GM18511 (cell line): ENCODE results near the gene KRTAP10-11.
"Not testable (repeated sequence)": the region's sequence is repeated elsewhere in the genome, so short reads cannot be mapped to it uniquely, and the experiment has no call there.

ENCODE experiments used
- ATAC-seq: cut with Tn5 transposase; IDR thresholded peaks from one replicate; pipeline ENCODE4 v1.9.1; 2021; ENCODE audit warnings: mild to moderate bottlenecking, moderate library complexity; ENCODE audit not compliant: unreplicated experiment

The KRTAP10-11 gene

DNA sequence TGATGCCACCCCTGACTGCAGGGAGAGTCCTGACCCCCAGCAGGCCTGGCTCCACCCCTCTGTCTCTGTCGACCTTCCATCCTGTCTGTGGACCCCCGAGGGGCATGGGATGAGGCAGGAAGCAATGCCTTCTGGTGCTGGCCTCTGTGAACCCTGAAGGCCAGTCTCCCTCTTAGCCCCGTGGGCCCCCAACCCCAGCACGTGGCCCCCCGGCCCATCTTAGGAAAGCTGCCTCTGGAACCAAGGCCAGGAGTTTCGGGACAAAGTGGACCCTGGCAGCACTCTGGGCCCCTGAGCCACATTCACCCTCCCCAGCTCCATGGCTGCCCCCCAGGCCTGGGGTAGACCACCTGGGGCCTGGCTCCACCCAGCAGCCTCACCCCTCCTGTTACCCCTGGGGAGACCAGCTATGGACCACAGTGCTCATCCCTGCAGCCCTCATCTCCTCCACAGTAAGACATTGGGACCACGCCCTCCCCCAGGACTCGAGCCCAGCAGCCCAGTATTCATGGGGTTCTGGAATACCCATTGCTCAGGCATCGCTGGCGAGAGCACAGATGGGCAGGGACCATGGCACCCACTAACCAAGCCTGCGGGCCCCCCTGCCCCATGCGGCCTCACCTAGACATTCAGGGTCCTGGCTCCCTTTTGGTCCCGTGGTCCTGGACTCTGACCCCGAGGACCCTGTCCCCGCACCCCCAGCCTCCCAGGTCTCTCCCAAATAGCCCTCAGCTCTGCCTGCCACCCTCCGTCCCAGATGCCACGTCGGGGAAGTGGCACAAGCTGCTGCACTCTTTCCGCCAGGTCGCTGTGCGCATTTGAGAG, 7.5 kb upstream of the KRTAP10-11 start:
- ATAC-seq, result not testable (repeated sequence)

DNA sequence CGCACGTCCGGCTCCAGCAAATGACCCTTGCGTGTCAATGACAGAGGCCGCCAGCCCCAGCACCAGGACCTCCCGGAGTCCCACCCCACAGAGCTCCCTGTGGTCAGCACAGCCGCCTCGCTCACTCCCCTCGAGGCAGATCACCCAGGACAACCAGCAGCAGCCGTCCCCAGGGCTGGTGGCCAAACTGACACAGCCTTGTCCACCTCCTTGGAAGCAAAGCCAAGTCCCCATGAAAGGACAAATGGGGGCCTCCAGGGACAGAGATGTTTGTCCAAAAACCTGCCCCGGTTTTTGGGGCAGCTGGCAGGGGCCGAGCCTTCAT, 6.9 kb upstream of the KRTAP10-11 start:
- ATAC-seq, result no peak

DNA sequence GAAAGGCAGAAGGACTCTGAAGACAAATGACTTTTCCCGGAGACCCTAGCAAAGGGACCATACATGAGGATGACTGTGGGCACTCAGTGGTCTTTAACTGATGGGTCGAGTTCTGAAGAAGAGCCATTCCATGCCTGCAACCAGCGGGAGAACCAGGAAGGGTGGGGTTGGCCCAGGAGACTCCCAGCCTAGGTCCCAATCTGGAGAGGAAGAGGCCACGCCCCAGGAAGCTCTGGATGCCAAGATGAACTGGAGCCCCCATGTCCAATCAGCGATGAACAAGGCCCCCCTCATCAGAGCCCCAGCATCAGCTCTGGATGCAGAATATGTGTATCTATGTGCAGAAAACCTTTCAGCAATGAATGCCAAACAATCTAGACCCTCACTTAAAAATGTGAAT, 5.5 kb upstream of the KRTAP10-11 start:
- no peak for ATAC-seq

DNA sequence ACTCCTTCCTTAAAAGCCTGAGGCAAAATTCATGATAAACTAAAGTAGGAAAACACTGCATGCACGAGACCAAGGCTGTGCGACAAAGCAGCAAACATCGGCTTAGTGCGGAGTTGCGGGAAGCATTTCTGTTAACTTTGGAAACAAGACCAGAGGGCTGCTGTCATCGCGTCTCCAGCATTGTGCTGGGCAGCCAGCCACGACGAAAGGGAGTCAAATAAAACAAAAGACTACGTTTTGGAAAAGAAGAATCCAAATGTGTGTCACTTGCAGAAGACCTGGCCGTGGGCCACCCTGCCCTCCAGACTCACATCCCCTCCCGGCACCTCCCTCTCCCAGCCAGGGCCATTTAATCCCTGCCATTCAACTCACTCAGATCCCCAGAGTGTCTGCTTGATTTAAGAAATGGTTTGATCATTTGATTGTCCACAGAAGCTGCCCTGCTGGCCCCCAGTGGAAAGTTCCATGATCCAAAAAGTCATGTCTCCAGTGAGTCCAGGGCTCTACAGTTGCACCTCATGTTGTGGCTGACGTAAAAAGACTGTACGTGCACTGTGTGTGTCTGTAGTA, 2.4 kb upstream of the KRTAP10-11 start:
- ATAC-seq, result no peak

DNA sequence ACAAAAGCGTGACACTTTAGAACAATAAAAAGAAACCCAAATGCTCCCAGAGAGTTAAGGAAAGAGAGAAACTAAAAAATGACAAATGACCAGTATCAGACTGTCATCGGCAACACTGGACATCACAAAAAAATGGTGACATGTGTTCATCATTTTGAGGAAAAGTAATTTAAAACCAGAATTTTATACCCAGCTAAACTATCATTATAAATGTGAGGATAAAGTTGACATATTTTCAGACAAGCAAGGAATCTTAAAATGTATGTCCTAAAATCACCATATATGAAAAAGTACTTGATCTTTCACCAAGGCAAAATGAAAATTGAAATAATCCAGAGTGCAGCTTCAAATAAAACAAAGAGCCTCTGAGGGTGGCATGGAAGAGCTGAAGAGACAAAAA, 1.3 kb upstream of the KRTAP10-11 start:
- ATAC-seq, result no peak

DNA sequence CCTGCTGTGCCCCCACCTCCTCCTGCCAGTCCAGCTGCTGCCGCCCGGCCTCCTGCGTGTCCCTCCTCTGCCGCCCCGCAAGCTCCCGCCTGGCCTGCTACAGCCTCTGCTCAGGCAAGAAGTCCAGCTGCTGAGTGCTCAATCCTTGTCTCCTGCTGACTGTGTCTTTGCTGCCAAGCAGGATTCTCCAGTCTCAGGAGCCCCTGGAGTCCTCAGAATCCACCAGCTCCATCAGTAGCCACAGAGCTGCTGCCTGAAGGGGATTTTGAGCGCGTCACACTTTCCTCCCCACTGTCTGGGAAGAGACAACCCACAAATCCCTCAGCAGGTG, 973 bp downstream of the KRTAP10-11 start:
- no peak for ATAC-seq

DNA sequence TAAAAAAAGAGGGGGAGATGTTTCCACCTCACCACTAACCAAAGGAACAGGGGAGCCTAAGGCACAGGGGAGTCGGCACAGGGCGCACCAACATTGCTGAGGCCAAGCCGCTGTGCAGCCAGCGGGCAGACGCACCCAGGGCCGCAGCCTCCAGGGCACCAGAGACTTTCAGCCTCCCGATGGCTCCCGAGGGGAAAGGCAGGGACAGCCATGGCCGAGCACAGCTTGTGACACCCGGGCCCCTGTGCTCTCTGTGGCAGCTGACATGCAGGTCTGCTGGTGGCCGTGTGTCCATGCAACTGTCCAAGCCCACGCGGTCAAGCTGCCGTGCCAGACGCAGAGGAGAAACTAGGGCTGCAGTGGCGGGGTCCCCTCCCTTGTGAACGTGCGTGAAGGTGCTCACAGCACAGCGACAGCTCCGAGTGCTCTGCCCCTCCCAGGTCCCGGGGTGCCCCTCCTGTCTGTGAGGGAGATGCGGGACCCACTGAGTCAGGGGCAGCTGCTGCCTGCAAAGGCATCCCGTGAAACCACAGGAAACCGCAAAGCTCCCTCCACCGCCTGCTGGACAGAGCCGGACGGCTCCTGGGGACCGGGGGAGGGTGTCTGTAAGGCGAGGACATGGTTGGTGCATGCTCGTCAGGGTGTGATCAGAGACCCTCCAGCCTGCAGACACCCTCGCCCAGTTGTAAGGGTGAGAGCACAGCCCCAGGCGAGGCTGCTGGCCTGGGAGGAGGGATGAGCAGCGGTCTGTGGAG, 2.5 kb downstream of the KRTAP10-11 start:
- no peak for ATAC-seq

DNA sequence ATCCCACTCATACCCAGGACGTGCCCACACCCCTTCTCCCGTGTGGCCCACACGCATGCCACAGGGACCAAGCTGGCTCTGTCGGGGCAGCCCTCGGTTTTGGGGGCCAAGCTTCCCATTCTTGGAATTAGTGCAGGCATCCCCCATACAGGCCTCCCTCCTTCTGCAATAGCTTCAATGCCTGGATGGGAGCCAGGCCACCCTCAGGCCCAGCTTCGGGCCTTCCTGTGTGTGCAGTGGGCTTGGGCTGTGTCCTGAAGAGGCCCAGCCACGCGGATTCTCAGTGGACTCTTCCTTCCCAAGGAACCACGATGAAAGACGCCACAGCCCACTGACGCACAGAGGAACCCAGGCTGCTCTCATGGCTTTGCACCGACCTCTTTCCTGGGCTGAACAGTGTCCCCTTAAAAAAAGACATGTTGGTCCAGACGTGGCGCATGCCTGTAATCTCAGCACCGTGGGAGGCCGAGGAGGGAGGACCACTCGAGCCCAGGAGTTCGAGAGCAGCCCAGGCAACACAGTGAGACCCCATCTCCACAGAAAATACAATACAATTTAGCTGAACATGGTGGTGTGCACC, 3.4 kb downstream of the KRTAP10-11 start:
- no peak for ATAC-seq

DNA sequence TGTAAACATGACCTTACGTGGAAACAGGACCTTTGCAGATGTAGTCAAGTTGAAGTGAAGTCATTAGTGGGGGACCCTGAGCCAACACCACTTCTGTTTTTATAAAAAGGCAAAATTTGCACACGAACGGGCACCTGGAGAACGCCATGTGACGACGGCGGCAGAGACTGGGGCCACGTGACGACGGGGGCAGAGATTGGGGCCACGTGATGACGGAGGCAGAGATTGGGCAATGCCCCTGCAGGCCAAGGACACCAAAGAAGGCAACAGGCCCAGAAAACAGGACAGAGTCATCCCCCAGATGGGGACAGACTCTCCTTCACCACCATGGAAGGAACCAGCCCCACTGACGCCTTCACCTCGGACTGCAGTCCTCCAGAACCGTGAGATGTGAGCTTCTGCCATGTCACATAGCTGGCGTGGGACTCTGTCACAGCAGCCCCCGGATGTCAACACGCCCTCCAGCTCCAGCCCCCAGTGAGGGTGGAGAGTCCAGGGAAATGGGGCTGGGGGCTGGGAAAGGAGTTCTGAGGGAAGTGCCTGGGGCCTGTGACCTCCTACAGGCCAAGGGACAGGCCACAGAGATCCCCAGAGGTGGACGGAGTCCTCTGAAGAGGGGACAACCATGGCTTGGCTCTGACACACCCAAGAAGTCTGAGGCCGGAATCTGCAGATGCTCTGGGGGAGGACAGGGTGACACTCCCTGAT, 4.2 kb downstream of the KRTAP10-11 start:
- ATAC-seq, result no peak

DNA sequence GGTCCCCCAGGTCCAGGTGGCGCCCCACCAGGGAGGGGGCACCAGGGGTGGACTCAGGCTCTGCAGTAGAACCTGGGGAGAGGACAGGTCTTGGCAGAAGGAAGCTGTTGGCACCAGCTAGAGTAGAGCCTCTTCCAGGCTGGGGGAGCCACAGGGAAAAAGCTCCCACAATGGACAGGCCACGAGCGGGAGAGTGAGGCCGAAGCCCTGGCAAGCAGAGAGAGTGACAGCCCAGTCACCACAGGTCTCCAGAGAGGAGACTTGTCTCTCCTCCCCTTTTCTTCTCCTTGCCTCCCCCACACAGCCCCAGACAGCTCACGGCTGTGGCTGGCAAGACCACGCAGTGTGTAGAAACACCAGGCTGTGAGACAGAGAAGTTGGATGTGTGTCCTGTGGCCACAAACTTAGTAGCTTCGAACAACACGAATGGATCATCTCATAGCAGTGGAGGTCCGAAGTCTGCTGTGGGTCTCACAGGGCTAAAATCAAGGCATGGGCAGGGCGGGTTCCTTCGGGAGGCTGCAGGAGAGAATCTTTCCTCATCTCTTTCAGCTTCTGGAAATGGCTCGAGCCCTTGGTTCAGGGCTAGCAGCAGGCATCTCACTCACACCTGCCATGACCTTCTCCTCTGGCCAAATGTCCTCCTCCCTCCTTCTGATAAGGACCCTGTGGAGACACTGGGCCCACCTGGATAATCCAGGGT, 4.9 kb downstream of the KRTAP10-11 start:
- ATAC-seq, result no peak

DNA sequence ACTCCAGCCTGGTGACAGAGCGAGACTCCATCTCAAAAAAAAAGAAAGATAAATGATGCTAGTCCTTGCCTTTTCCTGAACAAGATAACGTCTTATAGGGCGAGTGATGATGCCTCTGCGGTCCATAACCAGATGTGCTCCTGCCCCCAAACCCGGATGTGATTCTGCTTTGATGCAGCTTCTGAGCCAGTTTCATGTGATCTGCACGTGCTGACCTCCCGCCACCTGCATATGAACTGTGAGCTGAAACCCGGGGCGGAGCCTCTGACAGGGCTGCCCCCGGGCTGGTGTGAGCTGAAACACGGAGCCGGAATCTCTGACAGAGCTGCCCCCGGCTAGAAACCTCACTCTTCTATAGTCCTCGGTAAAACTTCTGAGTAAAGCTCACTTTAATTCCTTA, 6.9 kb downstream of the KRTAP10-11 start:
- ATAC-seq, result no peak

DNA sequence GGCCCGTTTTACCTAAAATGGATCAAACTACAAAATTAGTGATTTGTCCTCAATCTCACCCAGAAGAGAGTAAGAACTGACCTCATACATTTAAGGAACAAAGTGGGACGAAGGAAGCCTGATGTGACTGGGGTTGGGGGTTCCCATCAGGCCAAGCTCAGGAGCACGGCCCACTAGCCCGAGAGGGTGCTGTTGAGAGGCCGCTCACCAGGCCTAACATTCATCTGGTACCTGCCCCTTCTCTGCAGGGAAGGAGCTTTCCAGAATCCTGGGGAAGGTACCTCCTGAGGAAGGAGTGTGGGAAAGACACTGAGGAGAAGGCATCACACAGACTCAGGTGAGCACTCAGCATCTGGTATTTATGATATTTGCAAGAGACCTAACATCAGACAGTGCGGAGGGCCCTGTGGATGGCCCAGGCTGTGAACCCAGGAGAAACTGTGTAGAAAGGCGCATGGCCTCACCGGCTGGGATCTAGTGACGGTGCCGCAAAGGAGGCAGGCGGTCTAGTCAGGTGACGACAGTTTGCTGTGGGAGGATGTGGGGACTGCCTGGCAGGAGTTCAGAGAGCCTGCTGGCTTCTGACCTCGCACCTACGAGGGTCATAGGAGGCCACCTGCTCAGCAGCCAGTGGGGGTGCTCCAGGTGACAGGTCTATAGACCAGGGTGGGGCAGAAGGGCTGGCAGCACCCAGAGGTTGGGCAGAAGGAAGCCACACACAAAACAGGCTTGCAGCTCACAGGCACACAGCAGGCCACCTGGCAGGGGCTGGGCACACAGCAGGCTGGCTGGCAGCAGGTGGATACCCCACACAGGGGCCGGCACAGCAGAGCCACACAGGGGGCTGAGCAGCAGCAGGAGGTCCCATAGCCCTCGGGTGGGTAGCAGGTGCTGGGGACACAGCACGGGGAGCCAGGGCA, 7.7 kb downstream of the KRTAP10-11 start:
- ATAC-seq, result no peak

DNA sequence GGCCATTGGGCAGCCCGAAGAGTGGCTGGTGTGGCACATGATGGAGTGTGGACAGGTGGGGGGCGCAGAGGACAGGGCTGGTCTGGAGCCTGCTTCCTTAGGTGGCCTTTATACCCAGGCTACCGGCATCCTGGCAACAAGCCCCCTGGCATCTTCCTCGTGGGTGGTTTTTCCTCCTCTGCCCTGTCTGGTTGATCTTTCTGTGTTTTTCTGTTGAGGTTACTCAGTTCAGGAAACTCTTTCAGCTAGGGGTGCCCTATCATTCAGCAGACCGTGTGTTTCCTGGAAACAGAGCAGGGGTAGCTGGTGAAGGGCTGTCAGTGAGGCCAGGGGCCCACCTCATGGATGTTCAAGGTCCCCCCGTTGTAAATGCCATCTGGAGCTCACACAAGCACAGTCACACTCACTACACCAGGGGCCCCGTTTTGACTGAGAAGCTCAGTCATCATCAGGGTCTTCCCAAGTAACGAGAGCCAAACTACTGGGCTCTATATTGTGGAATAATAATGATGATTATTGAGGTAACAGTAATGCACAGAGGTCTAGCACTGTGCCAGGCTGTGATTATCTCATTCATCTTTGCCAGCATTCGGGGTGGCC, 8.5 kb downstream of the KRTAP10-11 start, which contains the start of gene KRTAP12-4:
TSS of gene KRTAP12-4 (minus strand) at position 84 of the 600 bp plus-strand sequence. CDS start at position 39, 45 bp downstream.
- ATAC-seq, result no peak

DNA sequence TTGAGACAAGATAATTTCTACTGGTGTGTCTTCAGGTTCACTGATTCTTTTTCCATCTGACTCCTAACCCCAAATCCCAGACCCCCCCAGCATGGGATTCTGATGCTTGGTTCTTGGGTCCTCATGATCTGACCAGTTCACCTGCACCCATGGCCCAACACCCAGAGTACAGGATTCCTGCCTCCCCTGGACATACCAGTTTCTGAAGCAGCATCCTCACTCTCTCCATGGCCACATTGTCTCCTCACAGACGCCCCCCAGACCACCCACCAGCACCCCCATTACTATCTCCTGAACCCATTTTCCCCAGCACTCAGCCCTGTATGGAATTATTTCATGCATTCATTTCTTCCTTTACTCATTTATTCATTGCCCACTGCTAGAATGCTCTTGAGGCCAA, 10.7 kb downstream of the KRTAP10-11 start:
- ATAC-seq, result no peak

DNA sequence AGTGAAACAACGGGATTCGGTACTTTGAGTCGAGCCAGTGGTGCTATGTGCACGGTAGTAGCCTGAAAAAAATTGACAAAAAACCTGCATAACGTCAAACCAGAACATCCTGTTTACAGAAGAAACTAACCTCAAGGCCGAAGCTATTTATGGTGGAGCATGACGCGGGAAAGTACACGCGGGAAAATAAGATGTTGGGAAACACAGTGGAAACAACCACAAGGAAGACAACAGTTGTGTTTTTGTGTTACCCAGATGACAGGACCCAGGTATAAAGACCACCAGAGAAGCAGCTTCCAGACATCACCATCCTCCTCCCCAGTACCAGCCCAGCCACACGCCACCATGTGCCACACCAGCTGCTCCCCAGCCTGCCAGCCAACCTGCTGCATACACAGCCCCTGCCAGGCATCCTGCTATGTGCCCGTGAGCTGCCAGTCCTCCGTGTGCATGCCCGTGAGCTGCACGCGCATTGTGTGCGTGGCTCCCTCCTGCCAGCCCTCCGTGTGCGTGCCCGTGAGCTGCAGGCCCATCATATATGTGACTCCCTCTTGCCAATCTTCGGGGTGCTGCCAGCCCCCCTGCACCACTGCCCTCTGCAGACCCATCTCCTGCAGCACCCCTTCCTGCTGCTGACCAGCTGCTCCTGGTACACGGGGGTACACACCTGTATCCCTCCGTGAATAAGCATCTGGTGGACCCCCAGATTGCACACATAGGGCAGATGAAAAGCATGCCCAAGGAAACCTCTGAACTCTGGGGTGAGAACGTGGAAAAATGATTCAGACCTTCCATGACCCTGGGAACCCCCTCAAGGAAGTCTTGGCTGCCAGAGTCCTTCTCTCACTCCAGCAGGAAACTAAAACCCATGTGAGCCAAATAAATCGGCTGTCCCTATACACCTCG, 11.7 kb downstream of the KRTAP10-11 start, which contains the start of gene KRTAP12-3:
TSS of gene KRTAP12-3 (plus strand) at position 298 of the 906 bp plus-strand sequence. CDS start at position 346, 48 bp downstream.
- no peak for ATAC-seq

DNA sequence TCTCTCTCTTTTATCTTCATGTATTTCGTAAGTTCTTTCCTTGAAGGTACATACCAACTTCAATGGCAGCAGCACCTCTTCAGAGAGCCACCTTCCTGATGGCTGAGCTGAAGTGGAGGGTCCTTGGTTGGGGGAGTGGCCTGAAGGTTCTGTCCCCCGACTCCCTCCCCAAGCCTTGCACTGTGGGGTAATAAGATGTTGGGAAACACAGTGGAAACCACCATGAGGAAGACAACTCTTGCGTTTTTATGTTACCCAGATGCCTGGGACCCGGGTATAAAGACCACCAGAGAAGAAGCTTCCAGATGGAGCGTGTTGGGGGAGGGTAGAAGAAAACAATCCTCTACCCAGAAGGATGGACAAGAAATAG, 12.3 kb downstream of the KRTAP10-11 start:
- ATAC-seq, result no peak

DNA sequence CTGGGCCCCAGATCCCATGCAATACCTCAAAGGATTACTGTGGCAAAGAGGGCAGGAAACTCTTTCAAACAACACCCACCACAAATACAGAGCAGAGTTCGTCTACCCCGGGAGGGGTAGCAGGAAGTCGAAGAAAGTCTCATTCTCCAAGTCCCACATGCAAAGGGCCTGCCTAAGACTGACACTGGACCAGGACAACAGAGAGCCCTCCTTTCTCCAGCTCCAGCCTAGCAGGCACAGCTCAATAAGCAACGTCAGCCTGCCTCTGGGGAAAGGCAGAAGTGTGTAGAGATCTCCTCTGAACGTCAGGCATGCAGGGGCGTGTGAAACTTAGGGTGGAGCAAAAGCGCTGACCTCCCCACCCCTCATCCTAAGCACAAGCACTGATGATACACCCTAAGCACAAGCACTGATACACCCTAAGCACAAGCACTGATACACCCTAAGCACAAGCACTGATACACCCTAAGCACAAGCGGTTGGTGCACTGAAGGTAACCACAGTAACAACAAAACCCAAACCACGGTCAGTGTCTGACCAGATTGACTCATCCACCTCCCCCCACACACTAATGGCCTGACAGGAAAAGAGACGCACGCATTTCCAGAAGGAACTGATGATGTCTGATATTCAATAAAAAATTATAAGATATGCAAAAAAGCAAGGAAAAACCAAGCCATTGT, 12.8 kb downstream of the KRTAP10-11 start:
- no peak for ATAC-seq
